PC-9 (cell line): ENCODE results near the gene IKZF3. TPM values are rescaled to one million over a fixed set of nuclear protein-coding genes. Genes with fewer than 3 reads are reported as not detected.

Experiments
- BruUV-seq: library from RNA; stranded (reverse); fragments of 400-500 nt; replicated peaks from 2 replicates; lab custom pipeline; 2021; lab: Mats Ljungman, UMichigan
- CTCF ChIA-PET: fragments of 300-600 bp; sonication (Branson Sonifier 250); formaldehyde crosslinking; loops from one replicate; lab custom pipeline; 2022; ENCODE audit warnings: antibody characterized with exemption; lab: Charles Lee
- POLR2A ChIA-PET: fragments of 300-600 bp; sonication (Branson Sonifier 250); formaldehyde crosslinking; loops from one replicate; lab custom pipeline; 2022; ENCODE audit warnings: antibody characterized with exemption; ENCODE audit not compliant: unreplicated experiment; lab: Charles Lee
- DNase-seq, 2 experiments: peaks; one replicate each; pipeline versions ENCODE4 v3.0.0 to v3.0.0-alpha.2; 2015 to 2022; ENCODE audit warnings: mixed read lengths in 1 of 2
- H2AFZ ChIP-seq: fragments of 200-600 bp; sonication (generic); 2 replicates; pipeline ENCODE4 v1.8.1; 2017; ENCODE audit warnings: antibody characterized with exemption
- H3F3A ChIP-seq: fragments of 200-600 bp; sonication (generic); 2 replicates; pipeline ENCODE4 v1.8.1; 2017; ENCODE audit warnings: antibody characterized with exemption, mild to moderate bottlenecking, low read depth; ENCODE audit not compliant: insufficient read depth
- H3K27ac ChIP-seq: fragments of 200-600 bp; sonication (generic); 2 replicates; pipeline ENCODE4 v1.6.1; 2016; ENCODE audit warnings: mixed run types
- H3K27me3 ChIP-seq: fragments of 200-600 bp; sonication (generic); 2 replicates; pipeline ENCODE4 v1.6.1; 2016; ENCODE audit warnings: low read depth, mixed run types; ENCODE audit not compliant: insufficient read depth
- H3K36me3 ChIP-seq: fragments of 200-600 bp; sonication (generic); 2 replicates; pipeline ENCODE4 v1.6.1; 2016; ENCODE audit warnings: low read depth, mixed run types
- H3K4me1 ChIP-seq: fragments of 200-600 bp; sonication (generic); replicated peaks from 2 replicates; pipeline ENCODE4 v1.6.1; 2016; ENCODE audit warnings: mixed run types; ENCODE audit not compliant: insufficient read depth
- H3K4me2 ChIP-seq: fragments of 200-600 bp; sonication (generic); 2 replicates; pipeline ENCODE4 v1.6.1; 2017; ENCODE audit warnings: mixed run types
- H3K4me3 ChIP-seq: fragments of 200-600 bp; sonication (generic); 2 replicates; pipeline ENCODE4 v1.6.1; 2016; ENCODE audit warnings: mixed run types
- H3K79me2 ChIP-seq: fragments of 200-600 bp; sonication (generic); 2 replicates; pipeline ENCODE4 v1.6.1; 2017; ENCODE audit warnings: low read depth, mixed run types
- H3K9me2 ChIP-seq: fragments of 200-600 bp; sonication (generic); 2 replicates; pipeline ENCODE4 v1.8.1; 2017; ENCODE audit warnings: mild to moderate bottlenecking; ENCODE audit not compliant: insufficient read depth
- H3K9me3 ChIP-seq: fragments of 200-600 bp; sonication (generic); 2 replicates; pipeline ENCODE4 v1.8.1; 2016; ENCODE audit warnings: low read depth; ENCODE audit not compliant: insufficient read depth
- H4K20me1 ChIP-seq: fragments of 200-600 bp; sonication (generic); 2 replicates; pipeline ENCODE4 v1.8.1; 2017; ENCODE audit not compliant: insufficient read depth
- CTCF ChIP-seq: fragments of 200-600 bp; sonication (generic); conservative IDR thresholded peaks from 2 replicates; pipeline ENCODE4 v1.6.1; 2017; ENCODE audit warnings: mixed run types, antibody characterized with exemption, mild to moderate bottlenecking, moderate library complexity
- EZH2 ChIP-seq: fragments of 200-600 bp; sonication (generic); IDR thresholded peaks from 2 replicates; pipeline ENCODE4 v1.8.0; 2017; ENCODE audit warnings: antibody characterized with exemption, low read depth
- intact Hi-C: fragments of 100-400 bp; cut with micrococcal nuclease; formaldehyde crosslinking; loops from one replicate; pipeline ENCODE4 v1.10.0; 2022; ENCODE audit not compliant: unreplicated experiment
- total RNA-seq: library from RNA; stranded (reverse); gene quantifications from 2 replicates; pipeline ENCODE4 v1.2.3, GENCODE V29; 2021

IKZF3 gene
- total RNA-seq, 1 experiment from 2014 or later, result 0.04 TPM

- ChIA-PET CTCF (no interaction called here), POLR2A (interaction anchor here (1.0 kb wide), 1 partner anchor 584 kb away, joined by 5 read pairs; no protein-coding TSS in a partner anchor)
- Histone ChIP-seq H3F3A (peaks cover 4% of the 10 kb centered on the region; the same call in 1 of the 2 replicates), H3K79me2 (no peaks in the 10 kb centered on the region), H3K9me3 (peaks cover 17% of the 10 kb centered on the region), H3K36me3 (no peaks in the 10 kb centered on the region), H4K20me1 (no peaks in the 10 kb centered on the region), H3K4me1 (no peaks in the 10 kb centered on the region), H2AFZ (no peak overlapping the region), H3K27ac (no peak overlapping the region), H3K9me2 (no peaks in the 10 kb centered on the region), H3K27me3 (no peaks in the 10 kb centered on the region), H3K4me3 (no peak overlapping the region), H3K4me2 (no peak overlapping the region)
- DNase-seq, result no peak
- no TSS peak for BruUV-seq
- intact Hi-C loops, result no loop called here
- TF ChIP-seq CTCF, result no peak
- TF ChIP-seq EZH2, result no peak
Measured at GRCh38 chr17:39820987-39821386, 43.1 kb downstream of the IKZF3 start.

- Histone ChIP-seq H4K20me1 (no peaks in the 10 kb centered on the region), H3K36me3 (no peaks in the 10 kb centered on the region), H3K79me2 (no peaks in the 10 kb centered on the region), H3K9me3 (peaks cover 17% of the 10 kb centered on the region), H3K4me2 (no peak overlapping the region), H3K27ac (no peak overlapping the region), H3K4me1 (no peaks in the 10 kb centered on the region), H3K27me3 (no peaks in the 10 kb centered on the region), H3K4me3 (no peak overlapping the region), H2AFZ (no peak overlapping the region; the same call in 1 of the 2 replicates), H3F3A (peaks cover 4% of the 10 kb centered on the region; the same call in 1 of the 2 replicates), H3K9me2 (no peaks in the 10 kb centered on the region; the same call in 1 of the 2 replicates)
- POLR2A ChIA-PET, result interaction anchor here (1.0 kb wide), 1 partner anchor 584 kb away, joined by 5 read pairs; no protein-coding TSS in a partner anchor
- intact Hi-C loops, result no loop called here
- no peak for DNase-seq
- no peak for TF ChIP-seq EZH2
- BruUV-seq, result no TSS peak
- CTCF ChIA-PET, result no interaction called here
Measured at GRCh38 chr17:39820541-39820940, 43.6 kb downstream of the IKZF3 start.

- Histone ChIP-seq H3K27me3 (no peaks in the 10 kb centered on the region), H4K20me1 (no peaks in the 10 kb centered on the region), H2AFZ (0 out of 2 replicates have a peak overlapping the region, but pooled peaks have one; percentile 27), H3K9me2 (no peaks in the 10 kb centered on the region; the same call in 1 of the 2 replicates), H3K36me3 (no peaks in the 10 kb centered on the region), H3K4me2 (no peak overlapping the region), H3K4me1 (no peaks in the 10 kb centered on the region), H3F3A (peaks cover 4% of the 10 kb centered on the region; the same call in 1 of the 2 replicates), H3K27ac (no peak overlapping the region), H3K79me2 (no peaks in the 10 kb centered on the region), H3K4me3 (no peak overlapping the region), H3K9me3 (peaks cover 7% of the 10 kb centered on the region)
- DNase-seq, result no peak
- POLR2A ChIA-PET, result no interaction called here
- intact Hi-C loops, result no loop called here
- CTCF ChIA-PET, result no interaction called here
- BruUV-seq, result no TSS peak
- TF ChIP-seq EZH2 (no peak), CTCF (no peak)
Measured at GRCh38 chr17:39818358-39819000, 45.6 kb downstream of the IKZF3 start.
